DMS53 treated with DMSO at 0.1 percent for 48 hours (cell line): Measurements from ENCODE around the gene FOXK2.

Experiments
- DNase-seq: peaks from one replicate; lab custom pipeline; 2025; ENCODE audit not compliant: unreplicated experiment; lab: John Stamatoyannopoulos, UW

FOXK2 gene

DNA sequence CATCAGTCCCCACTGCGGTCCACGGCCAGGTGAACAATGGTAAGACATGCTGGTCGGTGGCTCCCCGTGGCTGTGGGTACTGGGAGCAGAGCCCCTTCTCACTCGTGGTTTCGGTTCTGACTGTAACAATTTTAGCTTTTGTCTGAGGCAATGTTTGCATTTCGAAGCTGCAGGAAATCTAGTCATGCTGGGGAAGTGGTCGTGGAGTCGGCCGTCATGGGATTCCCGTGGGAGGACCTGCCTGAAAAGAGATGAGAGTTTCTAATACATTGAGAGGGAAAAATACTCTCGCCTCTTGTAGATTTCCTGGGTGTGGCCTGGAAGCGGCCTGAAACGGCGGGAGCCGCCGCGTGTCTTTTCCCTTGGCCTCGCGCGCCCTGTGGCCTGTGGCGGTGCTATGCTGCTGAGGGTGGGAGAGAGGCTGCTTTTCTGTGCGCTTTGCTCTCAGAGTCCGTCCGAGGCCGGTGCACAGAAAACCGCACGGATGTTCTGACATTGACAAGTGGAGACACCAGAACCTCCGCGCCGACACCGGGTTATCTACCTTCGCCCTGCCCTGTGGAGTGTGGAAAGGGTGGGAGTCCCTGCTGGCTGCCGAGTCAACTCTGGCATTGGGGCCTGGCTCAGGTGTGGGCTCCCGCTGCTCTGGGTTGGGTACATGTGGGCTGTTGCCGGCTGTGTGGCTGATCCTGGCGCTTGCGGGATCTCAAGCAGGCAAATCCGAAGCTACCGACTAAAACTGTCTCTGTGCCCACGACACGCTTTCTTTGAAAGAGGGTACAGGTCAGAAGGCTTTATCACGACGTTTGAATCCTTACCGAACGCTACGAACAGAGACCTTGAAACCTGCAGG lies 67.9 kb downstream of the FOXK2 start:
- DNase-seq = no peak

DNA sequence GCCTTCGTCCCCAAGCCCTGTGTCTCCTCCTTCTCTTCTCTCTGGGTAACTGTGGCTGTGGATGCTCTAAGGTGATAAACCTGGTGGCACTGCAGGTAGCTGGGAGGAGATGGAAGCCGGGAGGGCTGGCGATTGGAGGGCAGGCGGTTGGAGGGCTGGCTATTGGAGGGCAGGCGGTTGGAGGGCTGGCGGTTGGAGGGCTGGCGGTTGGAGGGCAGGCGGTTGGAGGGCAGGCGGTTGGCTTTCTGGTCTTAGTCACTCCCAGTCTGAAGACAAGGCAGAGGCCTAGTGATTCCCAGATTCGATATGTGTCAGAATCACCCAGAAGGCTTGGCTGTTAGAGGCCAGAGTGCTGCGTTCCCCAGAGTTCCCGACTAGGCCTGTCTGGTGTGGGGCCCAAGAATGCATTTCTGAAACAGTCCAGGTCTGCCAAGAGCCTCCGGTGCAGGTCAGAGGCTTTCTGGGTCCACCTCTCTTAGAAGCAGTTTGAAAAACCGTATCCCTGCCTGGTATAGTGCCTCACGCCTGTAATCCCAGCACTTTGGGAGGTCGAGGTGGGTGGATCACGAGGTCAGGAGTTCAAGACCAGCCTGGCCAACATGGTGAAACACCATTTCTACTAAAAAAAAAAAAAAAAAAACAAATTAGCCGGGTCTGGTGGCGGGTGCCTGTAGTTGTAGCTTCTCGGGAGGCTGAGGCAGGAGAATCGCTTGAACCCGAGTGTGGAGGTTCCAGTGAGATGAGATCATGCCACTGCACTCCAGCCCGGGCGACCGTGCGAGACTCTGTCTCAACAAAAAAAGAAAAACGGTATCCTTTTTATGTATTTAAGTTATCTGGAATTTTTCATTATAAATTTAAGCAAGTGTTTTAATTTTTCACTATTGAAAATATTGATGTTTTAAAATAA lies 69.0 kb downstream of the FOXK2 start:
- no peak for DNase-seq

DNA sequence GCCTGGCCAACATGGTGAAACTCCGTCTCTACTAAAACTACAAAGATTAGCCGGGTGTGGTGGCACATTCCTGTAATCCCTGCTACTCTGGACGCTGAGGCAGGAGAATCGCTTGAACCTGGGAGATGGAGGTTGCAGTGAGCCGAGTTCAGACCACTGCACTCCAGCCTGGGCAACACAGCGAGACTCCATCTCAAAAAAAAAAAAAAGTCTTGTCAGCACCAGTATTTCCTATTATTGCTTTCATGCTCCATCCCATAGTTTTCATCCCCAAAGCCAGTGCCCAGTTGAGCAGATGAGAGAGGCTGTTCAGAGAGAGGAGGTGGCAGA lies 70.3 kb downstream of the FOXK2 start:
- no peak for DNase-seq

DNA sequence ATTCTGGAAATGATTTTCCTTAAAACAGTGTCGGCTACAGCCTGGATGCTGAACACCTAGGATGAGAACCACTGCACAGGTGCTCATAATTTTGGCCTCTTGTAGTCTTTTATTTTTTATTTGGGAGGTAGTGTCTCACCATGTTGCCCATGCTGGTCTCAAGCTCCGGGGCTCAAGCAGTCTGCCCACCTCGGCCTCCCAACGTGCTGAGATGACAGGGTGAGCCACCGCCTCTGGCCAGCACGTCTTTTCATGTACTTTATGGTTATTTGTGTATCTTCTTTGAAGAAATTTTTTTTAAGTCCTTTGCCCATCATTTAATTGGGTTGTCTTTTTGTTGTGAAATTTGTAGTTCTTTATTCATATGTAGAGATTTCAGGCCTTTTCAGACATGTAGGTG lies 70.7 kb downstream of the FOXK2 start:
- no peak for DNase-seq

DNA sequence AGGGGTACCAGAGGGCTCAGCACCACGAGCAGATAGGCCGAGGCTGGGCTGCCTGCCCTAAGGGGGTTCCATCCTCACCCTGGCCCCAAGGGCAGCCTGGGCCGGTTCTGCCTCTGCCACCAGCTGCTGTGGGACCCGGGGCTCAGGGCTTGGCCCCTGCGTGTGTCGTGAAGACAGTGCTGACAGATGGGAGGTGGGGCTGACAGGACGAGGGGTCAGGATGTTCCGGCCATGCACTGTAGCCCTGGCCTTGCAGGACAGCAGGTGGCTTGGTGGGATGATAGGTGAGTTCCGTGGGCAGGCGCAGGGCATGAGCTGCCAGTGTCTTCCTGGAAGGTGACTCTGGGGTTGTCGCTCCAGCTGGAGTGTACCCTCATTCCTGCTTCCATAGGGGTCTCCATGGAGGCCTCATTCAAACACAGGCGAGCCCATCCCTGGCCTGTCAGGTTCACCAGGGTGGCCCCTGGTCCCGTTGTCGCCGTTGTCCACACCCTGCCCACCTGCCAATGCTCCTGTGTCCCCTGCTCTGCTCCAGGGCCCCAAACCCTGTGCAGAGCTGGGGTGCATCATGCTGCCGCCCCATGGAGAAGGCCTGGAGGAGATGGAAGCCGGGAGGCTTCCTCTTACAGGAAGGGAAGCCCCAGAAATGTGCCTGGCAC lies 71.5 kb downstream of the FOXK2 start:
- no peak for DNase-seq

DNA sequence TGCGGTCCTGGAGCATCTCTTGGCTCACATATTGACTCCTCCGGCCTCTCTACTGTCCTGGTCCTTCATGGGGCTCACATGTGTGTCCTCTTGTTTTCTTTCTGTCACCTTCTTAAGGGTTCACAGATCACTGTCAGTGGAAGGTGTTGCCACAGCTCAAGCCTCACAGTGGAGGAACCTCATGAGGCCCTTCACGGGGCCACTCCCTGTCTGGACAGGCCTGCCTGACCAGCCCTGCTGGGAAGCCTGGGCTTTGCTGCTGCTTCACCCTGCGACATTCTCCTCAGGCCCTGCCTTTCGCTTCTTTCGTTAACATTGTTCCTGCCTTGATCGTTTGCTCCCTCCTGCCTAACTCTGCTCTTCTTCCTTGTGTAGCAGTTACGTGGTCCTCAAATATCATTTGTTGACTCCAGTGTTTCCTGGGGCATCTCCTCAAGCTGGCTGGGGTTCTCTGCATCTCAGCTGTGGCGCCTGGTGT lies 72.8 kb downstream of the FOXK2 start:
- no peak for DNase-seq

DNA sequence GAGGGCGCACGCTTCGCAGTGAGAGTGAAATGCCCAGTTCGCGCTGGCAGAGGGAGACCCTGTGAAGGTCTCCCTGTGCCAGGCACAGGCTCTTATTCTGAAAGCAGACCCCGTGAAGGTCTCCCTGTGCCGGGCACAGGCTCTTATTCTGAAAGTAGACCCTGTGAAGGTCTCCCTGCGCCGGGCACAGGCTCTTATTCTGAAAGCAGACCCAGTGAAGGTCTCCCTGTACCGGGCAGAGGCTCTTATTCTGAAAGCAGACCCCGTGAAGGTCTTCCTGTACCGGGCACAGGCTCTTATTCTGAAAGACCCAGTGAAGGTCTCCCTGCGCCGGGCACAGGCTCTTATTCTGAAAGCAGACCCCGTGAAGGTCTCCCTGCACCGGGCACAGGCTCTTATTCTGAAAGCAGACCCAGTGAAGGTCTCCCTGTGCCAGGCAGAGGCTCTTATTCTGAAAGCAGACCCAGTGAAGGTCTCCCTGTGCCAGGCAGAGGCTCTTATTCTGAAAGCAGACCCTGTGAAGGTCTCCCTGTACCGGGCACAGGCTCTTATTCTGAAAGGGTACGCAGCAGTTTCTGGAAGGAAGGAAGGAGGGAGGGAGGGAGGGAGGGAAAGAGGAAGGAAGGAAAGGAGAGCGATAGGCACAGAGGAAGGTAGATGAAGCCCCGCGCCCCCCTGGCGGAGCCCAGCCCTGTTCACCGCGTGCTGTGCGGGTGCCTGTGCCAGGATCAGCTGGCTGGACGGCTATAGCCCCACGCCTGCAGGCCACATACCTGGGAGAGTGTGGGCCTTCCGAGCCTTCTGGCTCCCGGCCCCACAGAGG lies 73.4 kb downstream of the FOXK2 start:
- DNase-seq = no peak

DNA sequence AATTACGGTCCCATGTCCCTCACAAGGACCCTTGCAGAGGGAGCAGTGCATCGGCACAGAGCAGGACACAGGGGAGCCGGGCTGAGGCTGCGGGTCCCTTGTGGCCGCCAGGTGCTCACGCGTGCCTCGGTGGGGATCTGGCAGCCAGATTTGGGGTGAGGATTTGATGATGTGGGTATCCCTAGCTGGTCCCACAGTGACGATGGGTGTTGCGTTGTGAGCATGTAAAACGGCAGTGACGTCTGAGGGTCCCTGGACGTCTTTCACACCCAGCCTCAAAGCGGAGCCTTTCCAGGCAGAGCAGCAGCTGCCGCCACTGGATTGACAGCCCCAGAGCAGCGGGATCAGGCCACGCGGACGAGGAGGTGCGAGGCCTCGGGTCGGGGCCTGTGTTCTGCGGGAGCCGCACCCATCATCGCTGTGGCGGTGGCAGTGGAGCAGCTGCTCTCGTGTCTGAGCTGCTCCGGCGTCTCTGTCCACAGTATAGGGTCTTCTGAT lies 74.1 kb downstream of the FOXK2 start:
- DNase-seq = no peak

DNA sequence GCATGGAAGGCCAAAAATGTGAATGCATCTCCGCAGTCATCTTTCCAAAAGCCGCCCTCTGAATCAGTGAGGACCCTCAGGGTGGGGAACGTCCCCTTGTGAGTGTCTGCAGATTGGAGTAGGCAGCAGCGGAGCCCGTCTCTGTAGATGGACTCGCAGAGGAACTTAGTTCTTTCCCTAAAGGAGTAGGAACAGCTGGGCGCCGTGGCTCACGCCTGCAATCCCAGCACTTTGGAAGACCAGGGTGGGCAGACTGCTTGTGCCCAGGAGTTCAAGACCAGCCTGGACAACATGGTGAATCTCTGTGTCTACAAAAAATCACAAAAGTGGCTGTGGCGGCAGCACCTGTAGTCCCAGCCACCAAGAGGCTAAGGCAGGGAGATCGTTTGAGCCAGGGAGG lies 75.0 kb downstream of the FOXK2 start:
- no peak for DNase-seq

DNA sequence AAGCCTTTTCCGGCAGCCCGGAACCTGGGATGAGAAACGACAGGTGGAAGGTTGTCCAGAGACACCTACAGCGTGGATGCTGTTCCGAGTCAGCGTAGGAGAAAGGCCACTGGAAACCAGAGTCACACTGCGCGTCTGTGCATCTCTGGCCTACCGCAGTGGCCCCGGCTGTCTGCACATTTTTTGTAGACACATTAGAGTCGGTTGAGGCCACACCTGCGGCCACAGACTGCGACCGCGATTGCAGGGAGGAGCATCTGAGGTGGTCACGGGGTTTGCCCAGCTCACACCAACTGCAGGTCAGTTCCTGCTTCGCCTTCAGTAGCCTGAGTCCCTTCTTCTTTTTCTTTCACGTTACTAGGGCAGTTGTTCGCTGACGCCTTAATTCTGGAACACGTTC lies 76.4 kb downstream of the FOXK2 start:
- no peak for DNase-seq

DNA sequence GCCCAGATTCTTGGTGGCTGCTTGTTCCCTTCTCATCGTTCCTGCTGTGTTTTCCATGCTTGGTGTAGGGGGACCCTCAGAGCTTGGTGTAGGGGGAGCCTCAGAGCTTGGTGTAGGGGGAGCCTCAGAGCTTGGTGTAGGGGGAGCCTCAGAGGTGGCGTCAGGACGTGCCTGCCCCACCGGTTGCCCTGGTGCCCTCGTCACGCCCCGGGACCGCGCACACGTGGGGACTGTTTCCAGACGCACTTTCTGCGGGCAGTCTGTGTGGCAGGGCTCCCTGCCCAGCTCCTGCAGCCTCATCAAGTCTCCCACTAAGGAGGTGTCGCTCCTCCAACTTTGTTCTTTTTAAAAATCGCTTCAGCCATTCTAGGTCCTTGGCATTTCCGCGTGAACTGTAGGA lies 76.8 kb downstream of the FOXK2 start:
- DNase-seq = no peak

DNA sequence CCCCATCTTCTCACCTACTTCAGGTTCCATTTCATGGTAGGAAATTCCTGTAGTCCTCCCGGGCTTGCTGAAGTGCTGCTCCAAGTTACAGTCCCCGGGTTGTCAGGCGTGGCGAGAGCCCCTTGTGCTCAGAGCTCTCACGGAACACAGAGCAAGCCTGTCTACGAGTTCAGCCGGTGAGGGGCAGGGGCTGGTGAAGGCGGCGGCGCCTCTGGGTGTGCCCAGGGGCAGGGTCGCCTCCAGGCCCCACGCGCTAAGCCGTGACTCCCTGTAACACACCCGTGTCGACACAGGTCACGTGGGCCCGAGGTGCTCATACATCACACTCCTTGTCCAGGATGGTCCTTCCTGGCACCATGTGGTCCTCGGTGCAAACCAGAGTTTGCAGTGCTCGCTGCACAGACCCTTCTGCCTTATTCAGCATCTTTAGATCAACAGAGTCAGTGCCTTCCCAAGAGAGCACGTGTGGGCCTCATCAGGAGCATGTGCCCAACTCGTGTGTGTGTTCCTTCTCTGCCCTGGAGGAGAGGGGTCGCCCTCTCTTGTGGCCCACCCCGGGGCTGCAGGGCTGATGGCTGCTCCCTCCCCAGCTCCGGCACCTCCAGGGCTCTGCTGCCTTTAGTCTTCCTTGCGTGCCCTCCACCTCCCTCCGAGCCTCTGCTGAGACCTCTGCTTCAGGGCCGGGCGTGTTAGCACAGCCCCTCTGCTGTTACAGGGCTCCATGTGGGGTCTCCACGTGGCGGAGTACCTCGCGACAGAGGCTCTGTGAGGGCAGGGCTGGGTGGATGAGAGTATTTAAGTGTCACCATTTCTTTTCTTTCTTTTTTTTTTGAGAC lies 77.5 kb downstream of the FOXK2 start:
- DNase-seq = no peak

DNA sequence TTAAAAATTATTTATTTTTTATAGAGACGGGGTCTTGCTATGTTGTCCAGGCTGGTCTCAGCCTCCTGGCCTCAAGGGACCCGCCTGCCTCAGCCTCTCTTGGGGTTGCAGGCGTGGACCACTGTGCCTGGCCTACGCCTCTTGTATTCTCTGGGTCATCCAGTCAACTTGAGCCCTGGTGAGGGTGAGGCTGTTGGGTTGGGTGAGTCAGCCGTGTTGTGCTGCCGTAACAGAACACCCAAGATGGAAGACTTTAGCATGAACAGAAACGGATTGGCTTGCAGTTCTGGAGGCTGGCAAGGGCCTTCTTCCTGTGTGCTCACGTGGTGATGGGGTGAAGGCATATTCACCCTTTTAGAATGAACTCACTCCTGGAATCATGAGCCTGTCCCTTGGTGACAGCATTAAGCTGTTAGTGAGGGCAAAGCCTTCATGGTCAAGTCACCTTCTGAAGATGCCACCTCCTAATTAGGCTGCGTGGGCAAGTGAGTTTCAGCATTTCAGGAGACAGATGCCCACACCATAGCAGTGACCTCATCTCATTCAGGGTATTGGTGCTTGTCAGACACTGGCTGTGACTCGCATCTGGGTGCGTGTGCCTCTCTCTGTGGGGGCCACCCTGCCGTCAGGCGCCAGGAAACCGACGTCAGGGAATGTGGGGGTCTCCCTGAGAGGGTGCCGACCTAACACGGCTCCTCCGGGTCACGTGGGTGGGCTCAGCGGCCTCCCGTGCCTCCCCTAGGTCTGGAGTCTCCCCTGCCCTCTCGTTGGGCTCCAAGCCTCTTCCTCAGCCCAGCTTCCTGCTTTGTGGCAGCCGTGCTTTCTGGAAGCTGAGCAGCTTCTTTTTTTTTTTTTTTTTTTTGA lies 79.0 kb downstream of the FOXK2 start:
- DNase-seq = no peak

DNA sequence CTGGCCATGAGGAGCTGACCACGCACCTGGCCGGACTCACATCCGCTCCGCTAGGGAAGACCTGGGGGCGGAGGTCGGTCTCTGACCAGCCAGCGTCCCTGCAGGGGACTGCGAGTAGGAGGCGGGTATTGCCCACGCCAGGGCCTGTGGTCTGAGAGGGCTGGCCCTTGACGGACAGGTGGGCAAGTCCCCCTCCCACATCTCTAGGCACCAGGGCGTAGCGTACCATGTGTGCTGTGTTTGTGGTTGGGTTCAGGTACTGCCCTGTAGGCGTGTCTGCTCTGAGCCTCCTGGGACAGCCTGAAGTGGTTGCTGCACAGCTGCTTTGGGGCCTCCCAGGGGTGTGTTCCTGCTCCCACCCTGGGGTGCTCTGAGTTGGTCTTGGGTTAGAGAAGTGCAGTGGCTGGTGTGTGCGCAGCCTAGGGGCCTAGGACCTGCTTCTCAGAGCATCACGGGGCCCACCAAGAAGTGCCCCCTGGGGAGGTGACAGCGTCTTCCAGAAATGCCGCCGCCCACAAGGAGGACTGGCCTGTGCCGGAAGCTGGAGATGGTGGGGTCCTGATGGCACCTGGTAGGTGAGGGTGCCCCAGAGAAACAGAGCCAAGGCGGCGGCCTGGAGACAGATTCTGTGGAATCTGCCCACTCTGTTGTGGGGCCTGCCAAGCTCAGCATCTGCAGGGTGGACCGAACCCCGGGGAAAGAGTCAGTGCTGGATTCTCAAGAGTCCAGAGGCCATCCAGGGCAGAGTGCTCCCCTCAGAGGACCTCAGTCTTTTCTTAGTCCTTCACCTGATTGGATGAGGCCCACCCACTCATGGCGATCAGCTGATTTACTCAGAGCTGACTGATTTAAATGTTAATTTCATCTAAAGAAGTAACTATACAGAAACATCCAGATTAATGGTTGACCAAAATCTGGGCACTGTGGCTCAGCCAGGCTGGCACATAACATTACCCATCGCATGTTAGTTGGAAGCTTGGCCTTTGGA lies 80.4 kb downstream of the FOXK2 start:
- DNase-seq = no peak

DNA sequence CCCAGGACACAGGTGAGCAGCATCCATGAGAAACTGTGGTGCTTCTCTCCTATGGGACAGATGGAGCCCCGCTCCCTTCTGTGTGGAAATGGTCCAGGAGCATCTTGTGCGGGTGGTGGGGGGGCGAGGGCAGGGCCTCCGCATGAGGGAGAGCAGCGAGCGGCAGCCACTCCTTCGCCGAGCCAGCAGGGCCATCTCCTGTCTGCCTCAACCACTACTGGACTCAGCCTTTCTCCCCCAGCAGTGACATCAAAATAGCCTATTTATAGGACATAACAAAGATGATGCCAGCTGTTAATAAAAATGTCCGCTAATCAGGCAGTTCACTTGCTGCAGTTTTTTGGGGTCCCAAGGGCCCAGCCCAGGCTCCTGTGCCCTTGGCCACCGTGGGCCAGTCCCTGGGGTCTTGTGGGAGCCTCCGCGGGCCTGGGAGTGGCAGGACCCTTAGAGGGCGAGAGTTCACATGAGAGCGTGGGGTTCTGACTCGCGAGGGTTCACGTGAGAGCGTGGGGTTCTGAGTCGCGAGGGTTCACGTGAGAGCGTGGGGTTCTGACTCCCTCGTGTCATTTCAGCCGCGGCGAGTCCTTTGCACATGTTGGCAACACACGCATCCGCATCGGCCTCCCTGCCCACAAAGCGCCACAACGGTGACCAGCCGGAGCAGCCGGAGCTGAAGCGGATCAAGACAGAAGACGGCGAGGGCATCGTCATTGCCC lies 81.4 kb downstream of the FOXK2 start:
- no peak for DNase-seq

DNA sequence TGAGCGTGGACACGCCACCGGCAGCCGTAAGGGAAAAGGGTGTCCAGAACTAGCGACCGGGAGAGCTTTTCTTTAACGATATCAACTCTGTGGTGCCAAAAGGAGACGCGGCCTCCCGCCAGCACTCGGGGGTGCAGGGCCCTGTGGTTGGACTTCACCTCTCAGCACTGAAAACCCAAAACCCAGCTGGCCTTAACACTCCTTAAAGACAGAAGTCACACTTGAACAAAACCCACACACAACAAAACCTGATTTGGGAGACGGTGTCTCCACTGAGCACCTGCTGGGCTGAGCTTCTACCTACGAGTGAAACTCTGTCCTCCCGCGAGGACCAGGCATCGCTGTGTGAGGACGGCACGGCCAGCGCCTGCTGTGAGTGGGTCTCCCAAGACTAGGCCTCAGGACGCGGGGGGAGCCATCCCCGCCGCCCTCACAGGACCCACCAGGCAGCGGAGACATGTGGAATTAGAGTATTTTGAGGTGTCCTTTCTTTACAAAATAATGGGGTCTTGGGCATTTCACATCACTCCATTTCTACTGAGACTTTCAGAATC lies 82.0 kb downstream of the FOXK2 start:
- no peak for DNase-seq

DNA sequence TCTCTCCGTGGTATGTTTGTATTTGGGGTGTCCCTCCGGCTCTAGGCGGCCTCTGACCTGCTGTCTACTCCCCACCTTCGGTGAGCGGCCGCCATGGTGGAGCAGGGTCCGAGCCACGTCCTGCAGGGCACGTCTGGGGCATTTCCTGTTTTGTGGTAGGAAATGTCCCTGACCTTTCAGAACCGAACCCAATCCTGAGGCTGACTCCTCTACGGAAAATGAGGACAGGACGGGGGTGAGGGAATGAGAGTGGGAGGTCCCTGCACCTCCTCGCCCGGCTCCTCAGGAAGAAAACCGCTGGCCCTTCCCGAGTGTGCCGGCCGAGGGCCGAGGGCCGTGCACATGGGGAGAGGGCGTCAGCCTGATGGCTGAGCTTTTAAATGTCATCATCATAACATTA lies 83.0 kb downstream of the FOXK2 start:
- no peak for DNase-seq
